Esophagus (tissue), 2 donors: ENCODE results near the gene IP6K1. TPM values are rescaled to one million over a fixed set of nuclear protein-coding genes. Genes with fewer than 3 reads are reported as not detected.
"Not testable (repeated sequence)": the region's sequence is repeated elsewhere in the genome, so short reads cannot be mapped to it uniquely, and the experiment has no call there.

Experiments used
- H3K27ac ChIP-seq, 2 donors: one replicate each; pipeline ENCODE4 v1.5.1; 2013; ENCODE audit warnings: low read depth in 2 of 2, mild to moderate bottlenecking in 2 of 2, inconsistent platforms in 1 of 2, low read length in 1 of 2, moderate library complexity in 1 of 2
- H3K27me3 ChIP-seq, 2 donors: one replicate each; pipeline ENCODE4 v1.6.1; 2013; ENCODE audit warnings: low read length in 2 of 2, control low read depth in 1 of 2, mild to moderate bottlenecking in 1 of 2; ENCODE audit not compliant: insufficient read depth in 2 of 2, control insufficient read depth in 1 of 2
- H3K36me3 ChIP-seq, 2 donors: one replicate each; pipeline ENCODE4 v1.6.1; 2013; ENCODE audit warnings: low read length in 1 of 2; ENCODE audit not compliant: control insufficient read depth in 2 of 2, insufficient read depth in 2 of 2
- H3K4me1 ChIP-seq, 2 donors: one replicate each; pipeline ENCODE4 v1.6.1; 2013; ENCODE audit warnings: low read length in 1 of 2; ENCODE audit not compliant: control insufficient read depth in 2 of 2, insufficient read depth in 2 of 2
- H3K4me3 ChIP-seq, 2 donors: one replicate each; pipeline ENCODE4 v1.5.1; 2013; ENCODE audit warnings: low read length in 2 of 2, mild to moderate bottlenecking in 2 of 2, low read depth in 1 of 2, moderate library complexity in 1 of 2
- H3K9me3 ChIP-seq, 2 donors: one replicate each; pipeline ENCODE4 v1.6.1; 2013; ENCODE audit warnings: mild to moderate bottlenecking in 2 of 2, low read depth in 1 of 2, low read length in 1 of 2, moderate library complexity in 1 of 2; ENCODE audit not compliant: control insufficient read depth in 2 of 2, insufficient read depth in 1 of 2
- WGBS, 2 donors: extraction: QIAGEN DNeasy Blood & Tissue Kit; methylation state at CpG; one replicate each; pipeline ENCODE4 v1.1.7; 2013; 5-methylcytosine and 5-hydroxymethylcytosine counted together
- polyA plus RNA-seq, 2 donors: library from polyadenylated mRNA; stranded (reverse); fragments of 200-250 nt; gene quantifications; one replicate each; pipeline ENCODE4 v1.2.3, GENCODE V29; 2013
- donor health status: healthy with polysubstance abuse.
- donor health status: Bipolar disorder and iron deficiency.

The IP6K1 gene
- 10 to 100 TPM; 11.5 to 14.1 TPM for polyA plus RNA-seq

- WGBS, 2 donors = 3% methylated on average over 55 of the region's 55 CpGs
- peak within 1 kb of the TSS; percentile 80 to 92 for H3K4me3 ChIP-seq
- no peaks in the 10 kb centered on the region for H3K9me3 ChIP-seq
- peak within 1 kb of the TSS; percentile 91 to 94 for H3K27ac ChIP-seq
- no peaks in the 10 kb centered on the region for H3K27me3 ChIP-seq
- H3K4me1 ChIP-seq = peaks cover 0 to 4% of the 10 kb centered on the region in 2 donors
- H3K36me3 ChIP-seq = peaks cover 0 to under 1% of the 10 kb centered on the region in 2 donors
These were observed at the start of gene IP6K1 for GRCh38 chr3:49786357-49787181. TSS of gene IP6K1 (minus strand) at chr3:49786542. CDS start at chr3:49748040, 38,502 bp downstream.

DNA sequence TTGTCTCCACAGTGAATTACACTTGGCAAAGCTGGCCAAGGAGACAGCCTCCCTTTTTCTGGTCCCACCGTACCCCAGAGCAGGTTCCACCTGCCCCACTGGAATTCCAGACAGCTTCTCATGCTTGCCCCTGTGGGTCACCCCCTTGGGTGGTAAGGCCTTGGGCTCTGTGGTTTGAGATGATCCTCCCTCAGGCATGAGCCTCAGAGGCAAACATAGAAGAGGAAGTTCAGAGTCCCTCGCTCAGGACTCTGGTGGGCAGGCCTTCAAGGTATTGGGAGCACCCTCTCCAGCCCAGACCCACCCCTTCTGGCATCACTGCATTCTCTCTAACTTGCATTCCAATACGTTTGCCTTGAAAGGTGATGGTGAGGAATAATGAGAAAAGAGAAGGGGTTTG lies 45.0 kb upstream of the IP6K1 start:
- 65 to 83% methylated on average over 3 of the region's 3 CpGs for WGBS, 2 donors
- Histone ChIP-seq H3K27me3 (no peaks in the 10 kb centered on the region), H3K4me3 (no peak overlapping the region), H3K4me1 (peaks cover 0 to 4% of the 10 kb centered on the region in 2 donors), H3K9me3 (no peaks in the 10 kb centered on the region), H3K36me3 (peaks cover 0 to 9% of the 10 kb centered on the region in 2 donors), H3K27ac (no peak overlapping the region)

- peaks cover 0 to 4% of the 10 kb centered on the region in 2 donors for H3K4me1 ChIP-seq
- H3K9me3 ChIP-seq = no peaks in the 10 kb centered on the region
- H3K4me3 ChIP-seq = no peak overlapping the region
- no peaks in the 10 kb centered on the region for H3K27me3 ChIP-seq
- H3K36me3 ChIP-seq = peaks cover 0 to 9% of the 10 kb centered on the region in 2 donors
- no peak overlapping the region for H3K27ac ChIP-seq
- WGBS, 2 donors = 71 to 85% methylated on average over 6 of the region's 6 CpGs
These were observed 39.7 kb upstream of the IP6K1 start for GRCh38 chr3:49826016-49826415.

DNA sequence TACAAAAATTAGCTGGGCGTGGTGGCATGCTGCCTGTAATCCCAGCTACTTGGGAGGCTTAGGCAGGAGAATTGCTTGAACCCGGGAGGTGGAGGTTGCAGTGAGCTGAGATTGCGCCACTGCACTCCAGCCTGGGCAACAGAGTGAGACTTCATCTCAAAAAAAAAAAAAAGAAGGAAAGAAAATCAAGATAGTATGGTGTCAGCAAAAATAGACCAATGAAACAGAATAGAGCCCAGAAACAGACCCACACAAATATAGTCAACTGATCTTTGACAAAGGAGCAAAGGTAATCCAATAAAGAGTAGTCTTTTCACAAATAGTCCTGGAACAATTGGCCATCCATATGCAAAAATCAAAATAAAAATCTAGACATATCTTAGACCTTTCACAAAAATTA lies 36.8 kb upstream of the IP6K1 start:
- not testable (repeated sequence) for H3K4me1 ChIP-seq, H3K4me3 ChIP-seq, H3K36me3 ChIP-seq, H3K27me3 ChIP-seq, H3K27ac ChIP-seq, H3K9me3 ChIP-seq
- 79 to 96% methylated on average over 3 of the region's 3 CpGs for WGBS, 2 donors

GRCh38 chr3:49813497-49814174 lies 27.3 kb upstream of the IP6K1 start, which contains the start of gene UBA7:
TSS of gene UBA7 (minus strand) at chr3:49813953. CDS start at chr3:49813787, 166 bp downstream.
- Histone ChIP-seq H3K27ac (peak within 1 kb of the TSS; percentile 50 to 86), H3K4me3 (peak within 1 kb of the TSS; percentile 43 to 67), H3K27me3 (no peaks in the 10 kb centered on the region), H3K4me1 (peaks cover 11 to 15% of the 10 kb centered on the region in 2 donors), H3K9me3 (no peaks in the 10 kb centered on the region), H3K36me3 (peaks cover 15 to 25% of the 10 kb centered on the region in 2 donors)
- WGBS, 2 donors = 5 to 8% methylated on average over 9 of the region's 9 CpGs

- Histone ChIP-seq H3K9me3 (no peaks in the 10 kb centered on the region), H3K27me3 (no peaks in the 10 kb centered on the region), H3K4me1 (peaks cover 11 to 15% of the 10 kb centered on the region in 2 donors), H3K4me3 (peak overlapping the region; percentile 43 to 67), H3K27ac (peak overlapping the region; percentile 50 to 86), H3K36me3 (peaks cover 15 to 25% of the 10 kb centered on the region in 2 donors)
- WGBS, 2 donors = 26 to 37% methylated on average over 9 of the region's 9 CpGs
These were observed 26.7 kb upstream of the IP6K1 start for GRCh38 chr3:49812916-49813496.

DNA sequence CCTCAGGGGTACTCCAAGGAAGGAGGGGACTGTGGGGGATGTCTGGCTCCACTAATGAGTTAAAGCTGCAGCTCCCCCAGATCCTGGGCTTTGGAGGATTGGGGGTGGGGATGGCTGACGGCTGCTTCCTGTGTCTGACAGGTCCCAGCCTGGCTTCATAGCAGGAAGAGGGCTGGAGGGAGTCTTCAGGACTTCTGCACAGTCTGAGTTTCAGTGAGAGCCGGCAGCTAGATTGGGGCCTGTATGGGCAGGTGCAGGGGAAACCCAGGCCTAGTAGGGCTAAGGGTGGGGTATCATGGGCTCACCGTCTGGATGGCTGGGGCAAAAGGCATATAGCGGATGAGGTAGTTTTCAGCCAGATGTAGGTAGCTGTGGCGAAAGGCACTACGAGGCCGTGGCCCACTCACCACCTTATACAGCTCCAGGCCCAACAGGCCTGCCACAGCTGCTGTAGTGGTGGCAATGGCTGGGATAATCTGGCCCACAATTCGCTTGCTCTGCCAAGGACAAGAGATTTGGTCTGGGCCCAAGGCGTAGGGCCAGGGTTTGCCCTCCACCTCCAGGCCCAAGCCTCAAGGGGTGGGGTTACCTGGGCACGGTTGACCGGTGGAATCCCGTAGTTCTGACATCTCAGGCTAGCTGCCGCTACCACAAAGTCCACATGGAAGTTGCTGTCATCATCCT lies 21.2 kb upstream of the IP6K1 start:
- H3K4me3 ChIP-seq = no peak overlapping the region
- peak overlapping the region; percentile 23 to 53 for H3K27ac ChIP-seq
- H3K27me3 ChIP-seq = no peaks in the 10 kb centered on the region
- peaks cover 14 to 46% of the 10 kb centered on the region in 2 donors for H3K4me1 ChIP-seq
- H3K36me3 ChIP-seq = peaks cover 15 to 29% of the 10 kb centered on the region in 2 donors
- 50 to 65% methylated on average over 13 of the region's 13 CpGs for WGBS, 2 donors
- no peaks in the 10 kb centered on the region for H3K9me3 ChIP-seq

- Histone ChIP-seq H3K4me3 (no peak overlapping the region), H3K27ac (peak overlapping the region; percentile 11 to 53), H3K36me3 (peaks cover 15 to 28% of the 10 kb centered on the region in 2 donors), H3K4me1 (peaks cover 12 to 42% of the 10 kb centered on the region in 2 donors), H3K9me3 (no peaks in the 10 kb centered on the region), H3K27me3 (no peaks in the 10 kb centered on the region)
- WGBS, 2 donors = 62 to 79% methylated on average over 2 of the region's 2 CpGs
These were observed 20.5 kb upstream of the IP6K1 start for GRCh38 chr3:49806850-49807249.
